Measurements from ENCODE around the gene TEX48. TPM values are rescaled to one million over a fixed set of nuclear protein-coding genes. Genes with fewer than 3 reads are reported as not detected.
A peak's percentile ranks its signal among the peaks of the same experiment; 100 is the strongest.

The TEX48 gene
- total and polyA plus RNA-seq, 2 donors (not counting 1 experiment from before 2014, with no cell fraction given) = not detected

DNA sequence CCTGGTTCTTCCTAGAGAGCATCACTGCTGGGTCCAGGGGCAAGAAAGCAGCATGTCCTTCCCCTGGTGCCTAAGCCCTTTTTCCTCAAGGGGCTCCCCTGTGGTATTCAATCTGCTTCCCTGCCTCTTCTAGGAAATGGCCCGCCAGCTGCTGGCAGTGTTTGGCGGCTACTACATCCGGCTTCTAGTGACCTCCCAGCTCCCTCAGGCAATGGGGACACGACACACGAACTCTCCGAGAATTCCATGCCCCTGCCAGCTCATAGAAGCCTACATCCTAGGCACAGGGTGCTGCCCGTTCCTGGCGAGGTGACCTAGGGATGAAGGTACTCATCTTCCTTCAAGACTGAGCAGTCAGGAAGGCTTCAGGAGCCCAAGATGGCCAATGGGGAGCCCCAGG is 39.0 kb downstream of the TEX48 start:
- H3K9ac ChIP-seq (ENCODE audit: low read length) = no peak overlapping the region
- POLR2A ChIA-PET = no interaction called here
- 97% methylated on average over 8 of the region's 8 CpGs for WGBS (ENCODE audit: insufficient coverage)
- CTCF ChIA-PET = interaction anchor here (3.1 kb wide), 1 partner anchor 10 kb away, joined by 17 read pairs; no protein-coding TSS in a partner anchor
- TF ChIP-seq, protein P1, sequence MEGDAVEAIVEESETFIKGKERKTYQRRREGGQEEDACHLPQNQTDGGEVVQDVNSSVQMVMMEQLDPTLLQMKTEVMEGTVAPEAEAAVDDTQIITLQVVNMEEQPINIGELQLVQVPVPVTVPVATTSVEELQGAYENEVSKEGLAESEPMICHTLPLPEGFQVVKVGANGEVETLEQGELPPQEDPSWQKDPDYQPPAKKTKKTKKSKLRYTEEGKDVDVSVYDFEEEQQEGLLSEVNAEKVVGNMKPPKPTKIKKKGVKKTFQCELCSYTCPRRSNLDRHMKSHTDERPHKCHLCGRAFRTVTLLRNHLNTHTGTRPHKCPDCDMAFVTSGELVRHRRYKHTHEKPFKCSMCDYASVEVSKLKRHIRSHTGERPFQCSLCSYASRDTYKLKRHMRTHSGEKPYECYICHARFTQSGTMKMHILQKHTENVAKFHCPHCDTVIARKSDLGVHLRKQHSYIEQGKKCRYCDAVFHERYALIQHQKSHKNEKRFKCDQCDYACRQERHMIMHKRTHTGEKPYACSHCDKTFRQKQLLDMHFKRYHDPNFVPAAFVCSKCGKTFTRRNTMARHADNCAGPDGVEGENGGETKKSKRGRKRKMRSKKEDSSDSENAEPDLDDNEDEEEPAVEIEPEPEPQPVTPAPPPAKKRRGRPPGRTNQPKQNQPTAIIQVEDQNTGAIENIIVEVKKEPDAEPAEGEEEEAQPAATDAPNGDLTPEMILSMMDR (IDR thresholded peaks at IDR 0.05) = no peak
- no peak for TF ChIP-seq EZH2 (IDR thresholded peaks at IDR 0.05; ENCODE audit: borderline replicate concordance, insufficient read depth, low read depth, low read length, poor library complexity, severe bottlenecking)
- Mint-ChIP-seq H3K4me3 (no peak overlapping the region), H3K27me3 (no peaks in the 10 kb centered on the region), H3K9me3 (ENCODE audit: insufficient read depth) (no peaks in the 10 kb centered on the region), H3K27ac (peak overlapping the region; percentile 32), H3K4me1 (peaks cover 9% of the 10 kb centered on the region)
- no peaks in the 10 kb centered on the region for H3K27me3 ChIP-seq (replicated peaks in 1 of 4; ENCODE audit: control extremely low read depth in 1 of 4, control insufficient read depth in 3 of 4, insufficient read depth in 4 of 4, low read length in 3 of 4)
- peaks cover 0 to 4% (median 0%) of the 10 kb centered on the region in 3 donors for H3K9me3 ChIP-seq (ENCODE audit: control extremely low read depth in 1 of 3, control insufficient read depth in 2 of 3, insufficient read depth in 1 of 3, low read length in 2 of 3)
- no peak overlapping the region for H2AFZ ChIP-seq (ENCODE audit: insufficient read depth, low read depth, low read length, poor library complexity, severe bottlenecking)
- H3K79me2 ChIP-seq (ENCODE audit: control insufficient read depth, insufficient read depth, low read length) = no peaks in the 10 kb centered on the region
- intact Hi-C loops (cut with micrococcal nuclease) = no loop called here
- no peak for ATAC-seq (ENCODE audit: low read depth)
- peaks cover 5 to 7% of the 10 kb centered on the region in 2 donors for H3K4me1 ChIP-seq (ENCODE audit: control insufficient read depth in 2 of 2, insufficient read depth in 2 of 2, low read length in 2 of 2)
- H3K4me2 ChIP-seq (replicated peaks; ENCODE audit: low read depth, low read length, poor library complexity, severe bottlenecking) = no peak overlapping the region
- no peak overlapping the region for H3K4me3 ChIP-seq (ENCODE audit: control extremely low read depth in 1 of 5, extremely low read depth in 1 of 5, insufficient read depth in 1 of 5, low read depth in 2 of 5, low read length in 4 of 5)
- H3K27ac ChIP-seq (ENCODE audit: low read length in 2 of 2) = no peak overlapping the region
- no peak for DNase-seq
- H4K20me1 ChIP-seq (ENCODE audit: control insufficient read depth, insufficient read depth, low read length, poor library complexity, severe bottlenecking) = no peaks in the 10 kb centered on the region
- peaks cover 2 to 74% of the 10 kb centered on the region in 2 experiments for H3K36me3 ChIP-seq (replicated peaks in 1 of 2; ENCODE audit: control extremely low read depth in 1 of 2, control insufficient read depth in 1 of 2, extremely low read depth in 1 of 2, insufficient read depth in 2 of 2, low read length in 1 of 2)

DNA sequence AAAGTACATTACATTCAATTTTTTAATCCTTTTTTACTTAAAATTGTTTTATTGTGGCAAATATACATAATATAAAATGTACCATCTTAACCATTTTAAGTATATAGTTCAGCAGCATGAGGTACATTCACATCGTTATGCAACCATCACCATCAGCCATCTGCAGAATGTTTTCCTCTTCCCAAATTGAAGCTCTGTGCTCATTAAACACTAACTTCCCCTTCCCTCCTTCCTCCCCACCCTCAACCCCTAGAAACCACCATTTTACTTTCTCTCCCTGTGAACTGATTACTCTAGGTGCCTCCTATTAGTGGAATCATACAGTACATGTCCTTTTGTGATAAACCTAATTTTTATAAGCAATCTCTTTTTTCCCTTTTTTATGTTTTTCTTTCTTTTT is 40.0 kb downstream of the TEX48 start:
- H3K27me3 ChIP-seq (replicated peaks in 1 of 4; ENCODE audit: control extremely low read depth in 1 of 4, control insufficient read depth in 3 of 4, insufficient read depth in 4 of 4, low read length in 3 of 4) = no peaks in the 10 kb centered on the region
- TF ChIP-seq, protein P1 (IDR thresholded peaks at IDR 0.05) = no peak
- H3K79me2 ChIP-seq (ENCODE audit: control insufficient read depth, insufficient read depth, low read length) = no peaks in the 10 kb centered on the region
- ChIA-PET POLR2A (interaction anchor here (0.7 kb wide), 1 partner anchor 137 kb away, joined by 3 read pairs; no protein-coding TSS in a partner anchor), CTCF (interaction anchor here (3.1 kb wide), 1 partner anchor 11 kb away, joined by 17 read pairs; no protein-coding TSS in a partner anchor)
- H4K20me1 ChIP-seq (ENCODE audit: control insufficient read depth, insufficient read depth, low read length, poor library complexity, severe bottlenecking) = no peaks in the 10 kb centered on the region
- peak overlapping the region in 1 of 2 donors; percentile 70 for H3K27ac ChIP-seq (ENCODE audit: low read length in 2 of 2)
- no peaks in the 10 kb centered on the region for H3K27me3 Mint-ChIP-seq
- ATAC-seq (ENCODE audit: low read depth) = no peak
- peak overlapping the region; percentile 26 for H3K4me2 ChIP-seq (replicated peaks; ENCODE audit: low read depth, low read length, poor library complexity, severe bottlenecking)
- H3K9me3 Mint-ChIP-seq (ENCODE audit: insufficient read depth) = no peaks in the 10 kb centered on the region
- H3K36me3 ChIP-seq (replicated peaks in 1 of 2; ENCODE audit: control extremely low read depth in 1 of 2, control insufficient read depth in 1 of 2, extremely low read depth in 1 of 2, insufficient read depth in 2 of 2, low read length in 1 of 2) = peaks cover 2 to 76% of the 10 kb centered on the region in 2 experiments
- no peak overlapping the region for H3K4me3 ChIP-seq (ENCODE audit: control extremely low read depth in 1 of 5, extremely low read depth in 1 of 5, insufficient read depth in 1 of 5, low read depth in 2 of 5, low read length in 4 of 5)
- no peak overlapping the region for H2AFZ ChIP-seq (ENCODE audit: insufficient read depth, low read depth, low read length, poor library complexity, severe bottlenecking)
- no peak for DNase-seq
- no peaks in the 10 kb centered on the region for H3K9me3 ChIP-seq (ENCODE audit: control extremely low read depth in 1 of 3, control insufficient read depth in 2 of 3, insufficient read depth in 1 of 3, low read length in 2 of 3)
- no peak overlapping the region for H3K9ac ChIP-seq (ENCODE audit: low read length)
- no peak overlapping the region for H3K4me3 Mint-ChIP-seq
- peak overlapping the region; percentile 76 for H3K27ac Mint-ChIP-seq
- H3K4me1 ChIP-seq (ENCODE audit: control insufficient read depth in 2 of 2, insufficient read depth in 2 of 2, low read length in 2 of 2) = peaks cover 5 to 7% of the 10 kb centered on the region in 2 donors
- intact Hi-C loops (cut with micrococcal nuclease) = no loop called here
- 0% methylated on average over 1 of the region's 1 CpG for WGBS (ENCODE audit: insufficient coverage)
- H3K4me1 Mint-ChIP-seq = peaks cover 9% of the 10 kb centered on the region
